ENCODE data around the gene GALNT9. TPM values are rescaled to one million over a fixed set of nuclear protein-coding genes. Genes with fewer than 3 reads are reported as not detected.

GALNT9 gene
- total RNA-seq, 1 donor: not detected

GRCh38 chr12:132289356-132290202 is 39.8 kb downstream of the GALNT9 start:
- H3K4me3 ChIP-seq (ENCODE audit: low read depth, low read length): no peak overlapping the region
- no peak for DNase-seq (ENCODE audit: low read depth)
- no peak for TF ChIP-seq CTCF (IDR thresholded peaks at IDR 0.05; ENCODE audit: insufficient read depth, low read depth, low read length)

GRCh38 chr12:132288516-132289215 is 40.7 kb downstream of the GALNT9 start:
- no peak for DNase-seq (ENCODE audit: low read depth)
- H3K4me3 ChIP-seq (ENCODE audit: low read depth, low read length): no peak overlapping the region
- TF ChIP-seq CTCF (IDR thresholded peaks at IDR 0.05; ENCODE audit: insufficient read depth, low read depth, low read length): no peak

GRCh38 chr12:132287391-132288238 is 41.8 kb downstream of the GALNT9 start:
- no peak for DNase-seq (ENCODE audit: low read depth)
- TF ChIP-seq CTCF (IDR thresholded peaks at IDR 0.05; ENCODE audit: insufficient read depth, low read depth, low read length): no peak
- no peak overlapping the region for H3K4me3 ChIP-seq (ENCODE audit: low read depth, low read length)

GRCh38 chr12:132286912-132287311 is 42.5 kb downstream of the GALNT9 start:
- no peak for DNase-seq (ENCODE audit: low read depth)
- no peak for TF ChIP-seq CTCF (IDR thresholded peaks at IDR 0.05; ENCODE audit: insufficient read depth, low read depth, low read length)
- H3K4me3 ChIP-seq (ENCODE audit: low read depth, low read length): no peak overlapping the region

GRCh38 chr12:132285991-132286681 is 43.3 kb downstream of the GALNT9 start:
- peak; percentile 25 for DNase-seq (ENCODE audit: low read depth)
- TF ChIP-seq CTCF (IDR thresholded peaks at IDR 0.05; ENCODE audit: insufficient read depth, low read depth, low read length): no peak
- no peak overlapping the region for H3K4me3 ChIP-seq (ENCODE audit: low read depth, low read length)
